ENCODE data around the gene CER1. TPM values are rescaled to one million over a fixed set of nuclear protein-coding genes. Genes with fewer than 3 reads are reported as not detected.
A peak's percentile ranks its signal among the peaks of the same experiment; 100 is the strongest.

CER1 gene
- total and polyA plus RNA-seq, 2 of the 4 experiments (the other 2 are of a cell fraction), result not detected

DNA sequence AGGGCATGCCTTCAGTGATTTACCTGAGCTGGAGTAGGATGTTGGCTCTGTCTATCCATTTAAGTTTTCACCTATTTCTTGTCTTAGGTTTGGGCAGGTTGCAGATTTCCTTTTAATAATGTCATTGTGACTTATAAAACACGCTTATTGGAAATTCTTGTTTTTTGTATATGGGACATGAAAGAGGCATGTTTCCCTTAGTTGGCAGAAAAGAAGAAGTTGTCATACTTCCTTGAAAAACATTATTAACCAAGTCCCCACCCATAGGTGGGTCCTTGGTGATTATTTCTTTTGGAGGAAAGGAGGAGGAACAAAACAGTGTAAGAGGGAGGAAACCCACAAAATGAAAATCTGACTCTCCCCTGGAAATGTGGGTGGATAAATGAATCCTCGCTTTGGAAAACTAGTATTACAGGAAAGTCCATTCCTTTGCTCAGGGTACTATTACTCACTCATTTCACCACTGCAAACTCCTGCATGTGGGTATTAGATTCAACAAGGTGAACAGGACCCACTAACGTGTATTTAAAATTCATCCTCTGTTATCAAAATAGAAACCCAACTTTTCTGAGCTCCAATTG, 9.3 kb downstream of the CER1 start:
- H2BK15ac ChIP-seq (ENCODE audit: low read depth, low read length), result no peak overlapping the region
- no peak overlapping the region for H3K23ac ChIP-seq (ENCODE audit: low read depth, low read length)
- no peaks in the 10 kb centered on the region for H3K79me1 ChIP-seq (ENCODE audit: low read depth in 1 of 2, low read length in 2 of 2)
- in situ Hi-C loops (cut with MboI; ENCODE audit: low sequenced_read_pairs), result no loop called here
- TF ChIP-seq NFE2L2 (IDR thresholded peaks at IDR 0.05; ENCODE audit: low read depth, low read length) (no peak), MAZ (IDR thresholded peaks at IDR 0.05; ENCODE audit: borderline replicate concordance, low read depth, low read length) (no peak), MXI1 (IDR thresholded peaks at IDR 0.05; ENCODE audit: borderline replicate concordance, low read depth, low read length) (no peak), CEBPB (IDR thresholded peaks at IDR 0.05; ENCODE audit: low read depth, low read length) (no peak), MAFK (IDR thresholded peaks at IDR 0.05; ENCODE audit: low read depth, low read length) (peak; percentile 54), CHD1 (IDR thresholded peaks at IDR 0.05; ENCODE audit: low read depth, low read length) (no peak), SMC3 (IDR thresholded peaks at IDR 0.05; ENCODE audit: low read depth, low read length) (no peak), RFX5 (IDR thresholded peaks at IDR 0.05; ENCODE audit: low read depth, low read length) (no peak)
- no peak overlapping the region for H3K18ac ChIP-seq (ENCODE audit: low read depth, low read length)
- ChIA-PET CTCF (no interaction called here), POLR2A (ENCODE audit: unreplicated experiment) (no interaction called here)
- H3K36me3 ChIP-seq (ENCODE audit: control insufficient read depth, insufficient read depth, low read length), result no peaks in the 10 kb centered on the region
- no peaks in the 10 kb centered on the region for H3K9me1 ChIP-seq (ENCODE audit: insufficient read depth, low read length)
- no peaks in the 10 kb centered on the region for H3K4me1 ChIP-seq (ENCODE audit: control insufficient read depth, insufficient read depth, low read length)
- H3K4me3 ChIP-seq (ENCODE audit: insufficient read depth, low read depth, low read length), result no peak overlapping the region
- intact Hi-C loops (cut with micrococcal nuclease), result no loop called here
- no CpG with 5 or more reads among the region's 3 CpGs for WGBS, 2 experiments (ENCODE audit: extremely low coverage in 2 of 2, insufficient read length in 1 of 2)
- no peak overlapping the region for H3K4me2 ChIP-seq (ENCODE audit: low read depth, low read length)
- H2BK120ac ChIP-seq (ENCODE audit: low read depth, low read length), result no peak overlapping the region
- no peak for DNase-seq
- no peak overlapping the region for H2AFZ ChIP-seq (replicated peaks; ENCODE audit: low read length, poor library complexity)
- no peak overlapping the region for H4K8ac ChIP-seq (ENCODE audit: low read depth in 2 of 2, low read length in 2 of 2)
- no peaks in the 10 kb centered on the region for H3K9me3 ChIP-seq (ENCODE audit: control insufficient read depth, insufficient read depth, low read length)
- H4K20me1 ChIP-seq (ENCODE audit: insufficient read depth, low read length), result no peaks in the 10 kb centered on the region
- H3K14ac ChIP-seq (replicated peaks; ENCODE audit: low read depth, low read length), result no peak overlapping the region
- H4K5ac ChIP-seq (ENCODE audit: low read depth, low read length), result no peak overlapping the region
- no peak overlapping the region for H2AK9ac ChIP-seq (replicated peaks; ENCODE audit: low read depth, low read length, poor library complexity)
- no peak overlapping the region for H2BK5ac ChIP-seq (ENCODE audit: low read depth, low read length, poor library complexity, severe bottlenecking)
- no TSS peak for BruUV-seq (replicated peaks)
- no peak overlapping the region for H4K91ac ChIP-seq (ENCODE audit: insufficient read depth, low read depth, low read length)
- no peak for ATAC-seq (ENCODE audit: low read depth)
- no peak overlapping the region for H3K4ac ChIP-seq (ENCODE audit: low read depth, low read length)
- no peak overlapping the region for H2BK20ac ChIP-seq (ENCODE audit: low read depth, low read length)
- H3K27me3 ChIP-seq (ENCODE audit: control insufficient read depth, insufficient read depth, low read length), result no peaks in the 10 kb centered on the region
- H3K9ac ChIP-seq (ENCODE audit: low read depth, low read length), result no peak overlapping the region
- H3K27ac ChIP-seq (ENCODE audit: insufficient read depth, low read length), result no peak overlapping the region
- dilution Hi-C loops (cut with HindIII; ENCODE audit: low sequenced_read_pairs, unreplicated experiment), result no loop called here
- no peak overlapping the region for H2AK5ac ChIP-seq (ENCODE audit: low read depth, low read length)
- no peak overlapping the region for H3K56ac ChIP-seq (ENCODE audit: extremely low read depth, insufficient read depth, low read length)

Measured in IMR-90 (cell line).